22Rv1 (cell line): Measurements from ENCODE around the gene GOLGA8S.
"Not testable (repeated sequence)": the region's sequence is repeated elsewhere in the genome, so short reads cannot be mapped to it uniquely, and the experiment has no call there.

Source experiments
- H3K27ac ChIP-seq: fragments of 450-650 bp; 2 replicates; pipeline ENCODE4 v1.5.1; 2017
- CTCF ChIP-seq: fragments of 450-650 bp; IDR thresholded peaks from 2 replicates; pipeline ENCODE4 v1.5.1; 2017; ENCODE audit warnings: mild to moderate bottlenecking
- ZFX ChIP-seq: fragments of 450-650 bp; IDR thresholded peaks from 2 replicates; pipeline ENCODE4 v1.6.1; 2017; ENCODE audit warnings: antibody characterized with exemption, borderline replicate concordance

The GOLGA8S gene

DNA sequence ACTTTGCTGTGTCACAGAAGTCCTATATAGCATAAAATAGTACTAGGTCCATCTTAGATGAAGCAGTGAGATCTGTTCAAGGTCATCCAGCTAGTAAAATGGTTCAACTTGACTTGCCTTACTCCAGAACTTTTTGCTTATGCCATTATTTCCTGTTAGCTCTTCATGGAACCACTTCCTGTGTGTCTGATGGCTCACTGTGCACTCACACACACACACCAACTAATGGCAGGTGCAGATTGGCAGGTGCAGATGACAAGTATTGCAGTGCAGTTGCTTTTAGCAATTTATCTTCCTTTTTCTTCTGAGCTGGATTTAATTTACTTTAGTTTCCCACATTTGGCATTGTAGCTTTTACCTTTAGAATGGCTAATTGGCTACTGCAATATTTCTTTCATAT lies 29.8 kb downstream of the GOLGA8S start:
- H3K27ac ChIP-seq = no peak overlapping the region
- TF ChIP-seq CTCF = no peak
- no peak for TF ChIP-seq ZFX

GRCh38 chr15:23385886-23386430 lies 31.4 kb downstream of the GOLGA8S start:
- no peak overlapping the region for H3K27ac ChIP-seq
- no peak for TF ChIP-seq CTCF
- TF ChIP-seq ZFX = no peak

- H3K27ac ChIP-seq = no peak overlapping the region
Observed at GRCh38 chr15:23387621-23388190, 33.2 kb downstream of the GOLGA8S start.

GRCh38 chr15:23395030-23395692 lies 40.6 kb downstream of the GOLGA8S start:
- TF ChIP-seq CTCF = no peak
- H3K27ac ChIP-seq = no peak overlapping the region

More at GRCh38 chr15:23387621-23388190, 33.2 kb downstream of the GOLGA8S start:
- TF ChIP-seq CTCF (no peak), ZFX (no peak)

GRCh38 chr15:23395832-23396231 lies 41.3 kb downstream of the GOLGA8S start:
- TF ChIP-seq CTCF = no peak
- TF ChIP-seq ZFX = no peak

DNA sequence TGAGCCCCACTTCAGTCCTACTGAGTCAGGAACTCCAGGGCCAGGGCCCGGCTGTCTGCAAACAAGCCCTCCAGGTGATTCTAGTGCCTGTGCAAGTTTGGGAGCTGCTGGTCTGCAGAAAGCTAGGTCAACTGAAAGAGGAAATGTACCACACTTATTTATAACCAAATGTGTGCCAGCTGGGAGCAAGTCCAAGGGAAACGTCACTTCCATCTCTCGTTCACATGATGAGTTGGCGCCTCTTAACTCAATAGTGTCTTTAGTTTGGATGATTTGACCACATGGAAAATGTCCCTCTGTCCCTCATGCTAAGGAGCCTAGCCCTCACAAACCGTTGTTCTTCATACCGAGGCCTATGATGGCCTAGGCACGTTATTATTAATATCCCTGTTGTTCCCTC lies 43.2 kb downstream of the GOLGA8S start:
- H3K27ac ChIP-seq = no peak overlapping the region
- TF ChIP-seq CTCF (no peak), ZFX (no peak)

More at GRCh38 chr15:23395832-23396231, 41.3 kb downstream of the GOLGA8S start:
- no peak overlapping the region for H3K27ac ChIP-seq

DNA sequence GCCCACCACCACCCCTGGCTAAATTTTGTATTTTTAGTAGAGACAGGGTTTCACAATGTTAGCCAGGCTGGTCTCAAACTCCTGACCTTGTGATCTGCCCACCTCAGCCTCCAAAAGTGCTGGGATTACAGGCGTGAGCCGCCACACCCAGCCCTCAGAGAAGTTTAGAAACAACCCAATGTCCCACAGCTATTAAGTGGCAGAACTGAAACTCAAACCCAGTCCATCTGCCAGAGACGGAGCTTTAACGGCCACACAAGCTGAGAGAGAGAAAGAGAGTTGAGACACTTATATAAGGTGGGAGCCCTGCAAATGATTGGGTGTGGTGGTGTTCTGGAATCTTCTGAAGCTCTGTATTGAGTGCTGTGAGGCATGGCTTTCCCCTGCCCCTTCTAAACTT lies 43.8 kb downstream of the GOLGA8S start:
- not testable (repeated sequence) for H3K27ac ChIP-seq

DNA sequence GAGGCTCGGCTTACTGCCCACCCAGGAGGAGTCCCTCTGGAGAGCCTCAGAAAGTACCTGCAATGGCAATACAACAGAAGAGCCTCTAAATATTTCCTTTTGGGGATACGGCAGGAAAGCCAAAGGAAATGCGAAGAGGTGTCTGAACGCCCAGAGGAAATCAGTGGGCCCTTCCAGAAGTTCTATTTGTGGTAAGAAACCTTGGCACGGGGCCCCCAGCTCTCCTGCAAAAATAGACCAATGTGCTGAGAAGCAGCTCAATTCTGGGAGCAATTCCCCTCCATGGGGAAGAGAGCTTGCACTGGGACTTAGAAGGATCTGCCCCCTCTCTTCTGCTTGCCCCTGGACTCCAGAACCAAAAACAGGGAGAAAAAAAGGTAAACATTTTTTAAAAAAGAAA lies 44.7 kb downstream of the GOLGA8S start:
- not testable (repeated sequence) for H3K27ac ChIP-seq
